NCI-H748 treated with DMSO at 0.1 percent for 48 hours (cell line): ENCODE data around the gene FOXP1.

Source experiments
- DNase-seq: peaks from one replicate; lab custom pipeline; 2025; lab: John Stamatoyannopoulos, UW

FOXP1 gene

GRCh38 chr3:71564361-71564760, 19.2 kb downstream of the FOXP1 start:
- DNase-seq, result no peak

- no peak for DNase-seq
These were observed 19.7 kb downstream of the FOXP1 start for GRCh38 chr3:71563827-71564226.

- DNase-seq, result no peak
These were observed 20.6 kb downstream of the FOXP1 start for GRCh38 chr3:71562938-71563337.

- DNase-seq, result no peak
These were observed 22.9 kb downstream of the FOXP1 start for GRCh38 chr3:71560665-71561064.

- DNase-seq, result no peak
These were observed 23.9 kb downstream of the FOXP1 start for GRCh38 chr3:71559578-71560162.

GRCh38 chr3:71559021-71559420, 24.5 kb downstream of the FOXP1 start:
- no peak for DNase-seq

GRCh38 chr3:71554649-71555048, 28.9 kb downstream of the FOXP1 start:
- no peak for DNase-seq

- no peak for DNase-seq
These were observed 32.1 kb downstream of the FOXP1 start for GRCh38 chr3:71551311-71551919.

- no peak for DNase-seq
These were observed 33.6 kb downstream of the FOXP1 start for GRCh38 chr3:71549951-71550350.

GRCh38 chr3:71548705-71549384, 34.7 kb downstream of the FOXP1 start:
- DNase-seq, result no peak

GRCh38 chr3:71547249-71548198, 36.0 kb downstream of the FOXP1 start:
- no peak for DNase-seq

- no peak for DNase-seq
These were observed 36.7 kb downstream of the FOXP1 start for GRCh38 chr3:71546821-71547220.

GRCh38 chr3:71545330-71545729, 38.2 kb downstream of the FOXP1 start:
- DNase-seq, result no peak

- DNase-seq, result no peak
These were observed 40.0 kb downstream of the FOXP1 start for GRCh38 chr3:71543371-71544016.

GRCh38 chr3:71542521-71543370, 40.8 kb downstream of the FOXP1 start:
- no peak for DNase-seq

- no peak for DNase-seq
These were observed 42.2 kb downstream of the FOXP1 start for GRCh38 chr3:71541313-71541712.

- DNase-seq, result no peak
These were observed 46.3 kb downstream of the FOXP1 start for GRCh38 chr3:71537211-71537611.

GRCh38 chr3:71536376-71536965, 47.1 kb downstream of the FOXP1 start:
- DNase-seq, result no peak

GRCh38 chr3:71533588-71533987, 49.9 kb downstream of the FOXP1 start:
- DNase-seq, result no peak

GRCh38 chr3:71532639-71533395, 50.7 kb downstream of the FOXP1 start:
- no peak for DNase-seq
